Activated T-helper 1 cell treated with Interleukin-2 at 50 U/mL for 16 hours (primary cell): ENCODE measurements around the gene LDB2.

Experiments used
- DNase-seq: peaks from one replicate; pipeline ENCODE4 v3.0.0-alpha.2; 2020; ENCODE audit warnings: low read depth

Gene LDB2

DNA sequence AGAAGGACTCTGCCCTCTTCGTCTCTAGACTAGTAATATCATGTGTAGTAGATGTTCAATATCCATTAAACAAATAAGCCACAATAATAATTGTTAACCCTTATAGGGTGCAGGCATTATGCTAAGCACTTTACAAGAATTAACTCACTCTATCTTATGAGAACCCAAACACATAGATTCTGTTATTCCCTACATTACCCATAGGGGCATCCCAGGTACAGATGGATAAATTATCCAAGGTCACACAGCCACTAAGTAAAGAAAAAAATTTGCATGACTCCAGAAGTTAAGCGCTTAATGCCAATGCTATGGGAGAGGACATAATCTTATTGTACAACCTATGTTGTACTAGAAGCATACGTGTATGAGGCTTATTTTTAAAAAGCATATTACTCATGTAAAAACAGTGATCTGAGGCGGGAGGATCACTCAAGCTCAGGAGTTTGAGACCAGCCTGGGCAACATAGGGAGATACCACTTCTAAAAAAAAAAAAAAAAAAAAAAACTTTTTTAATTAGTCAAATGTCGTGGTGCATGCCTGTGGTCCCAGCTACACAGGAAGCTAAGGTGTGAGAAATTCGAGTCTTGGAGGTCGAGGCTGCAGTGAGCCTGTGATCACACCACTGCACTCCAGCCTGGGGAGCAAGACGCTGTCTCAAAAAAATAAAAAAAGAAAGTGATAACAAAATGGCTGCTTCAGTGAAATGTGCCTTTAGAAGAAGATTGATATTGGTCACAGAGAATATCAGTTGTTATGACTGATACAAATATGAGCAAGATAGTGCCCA lies 13.6 kb downstream of the LDB2 start:
- DNase-seq, result no peak

- DNase-seq, result no peak
Measured at GRCh38 chr4:16883806-16884205, 14.6 kb downstream of the LDB2 start.

GRCh38 chr4:16881151-16881884 lies 17.1 kb downstream of the LDB2 start:
- no peak for DNase-seq

DNA sequence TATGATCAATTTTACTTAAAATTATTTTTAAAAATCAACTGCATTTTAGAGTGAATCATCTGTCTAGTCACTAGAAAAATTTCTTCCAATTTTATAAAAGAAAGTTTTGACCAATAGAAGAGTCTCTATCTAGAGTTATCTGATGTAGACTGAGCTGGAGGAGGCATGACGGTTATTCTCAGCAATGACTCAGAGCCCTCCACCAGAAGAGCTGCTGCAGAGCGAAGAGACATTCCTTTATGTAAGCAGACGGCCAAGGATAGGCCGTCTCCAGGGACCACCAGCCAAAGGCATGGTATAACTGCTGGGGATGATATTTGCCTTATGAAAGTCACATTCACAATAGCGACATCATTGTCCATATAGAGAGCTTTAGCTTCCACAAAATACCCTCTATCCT lies 23.0 kb downstream of the LDB2 start:
- DNase-seq, result no peak

GRCh38 chr4:16869594-16870245 lies 28.7 kb downstream of the LDB2 start:
- DNase-seq, result no peak

DNA sequence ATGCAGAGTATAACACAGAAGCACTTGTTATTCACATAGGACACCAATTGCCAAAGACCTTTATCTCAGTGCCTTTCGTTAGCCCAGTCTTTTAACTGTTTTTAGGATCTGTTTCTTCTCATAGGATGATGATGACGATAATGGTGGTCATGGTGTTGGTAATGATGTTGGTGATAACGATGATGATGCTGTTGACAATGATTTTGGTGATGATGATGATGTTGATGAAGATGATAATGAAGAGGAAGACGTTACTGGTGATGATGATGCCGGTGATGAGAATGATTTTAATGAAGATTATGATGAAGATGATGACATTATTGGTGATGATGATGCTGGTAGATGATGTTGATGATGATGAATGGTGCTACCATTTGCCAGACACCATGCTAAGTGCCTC lies 29.8 kb downstream of the LDB2 start:
- DNase-seq, result no peak

DNA sequence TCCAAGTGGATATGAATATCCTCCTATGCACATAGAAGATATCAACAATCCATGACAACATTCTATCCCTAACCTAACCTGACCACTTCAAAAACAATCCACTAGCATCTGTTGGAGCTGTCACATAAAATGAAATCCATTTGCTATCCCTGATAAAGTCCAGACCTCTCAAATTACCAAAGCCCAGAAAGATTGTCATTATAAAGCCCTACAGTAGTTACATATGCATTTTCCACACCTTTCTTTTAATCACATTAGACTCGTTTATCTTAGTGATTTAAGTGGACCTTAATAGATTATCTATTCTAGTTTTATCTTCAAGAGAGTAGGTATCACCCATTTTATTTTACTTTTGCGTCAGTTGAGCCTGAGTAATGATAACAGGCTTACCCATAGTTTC lies 30.6 kb downstream of the LDB2 start:
- DNase-seq, result no peak

GRCh38 chr4:16866974-16867373 lies 31.5 kb downstream of the LDB2 start:
- DNase-seq, result no peak

GRCh38 chr4:16865897-16866283 lies 32.6 kb downstream of the LDB2 start:
- no peak for DNase-seq

- DNase-seq, result no peak
Measured at GRCh38 chr4:16865209-16865896, 33.1 kb downstream of the LDB2 start.

- no peak for DNase-seq
Measured at GRCh38 chr4:16864199-16864598, 34.2 kb downstream of the LDB2 start.

- no peak for DNase-seq
Measured at GRCh38 chr4:16862697-16863096, 35.7 kb downstream of the LDB2 start.

DNA sequence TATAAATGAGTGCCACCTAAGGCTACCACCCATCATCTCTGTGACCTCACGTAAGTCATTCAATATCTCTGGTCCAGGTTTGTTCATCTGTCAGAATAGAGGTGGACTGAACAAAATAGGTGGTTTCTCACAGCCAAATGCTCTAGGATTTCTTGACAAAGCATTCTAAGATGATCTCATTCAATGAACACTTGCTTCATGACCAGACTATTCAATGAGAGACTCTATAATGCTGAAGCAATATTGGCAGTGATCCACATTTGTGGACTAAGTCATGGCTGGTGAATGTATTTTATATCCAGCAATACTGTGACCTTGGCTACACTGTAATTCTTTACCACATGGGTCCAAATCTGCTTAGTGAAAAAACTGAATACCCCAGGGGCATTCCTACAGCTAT lies 37.9 kb downstream of the LDB2 start:
- no peak for DNase-seq

DNA sequence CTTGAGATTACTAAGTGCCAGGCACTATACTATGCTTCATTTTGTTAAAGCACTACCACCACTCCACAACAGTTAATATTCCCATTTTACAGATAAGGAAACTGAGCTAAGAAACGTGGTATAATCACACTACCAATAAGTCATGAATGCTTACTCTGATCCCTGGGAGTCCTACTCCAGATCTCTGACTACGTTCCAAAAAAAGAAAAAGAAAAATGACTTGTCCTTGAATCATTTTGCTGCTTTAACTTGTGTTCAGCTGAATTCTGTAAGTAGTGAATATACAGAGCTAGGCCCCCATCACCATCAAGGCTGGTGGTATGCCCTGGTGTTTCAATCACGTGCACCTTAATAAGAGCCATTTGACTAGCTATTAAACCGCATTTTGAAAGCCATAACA lies 39.4 kb downstream of the LDB2 start:
- no peak for DNase-seq

DNA sequence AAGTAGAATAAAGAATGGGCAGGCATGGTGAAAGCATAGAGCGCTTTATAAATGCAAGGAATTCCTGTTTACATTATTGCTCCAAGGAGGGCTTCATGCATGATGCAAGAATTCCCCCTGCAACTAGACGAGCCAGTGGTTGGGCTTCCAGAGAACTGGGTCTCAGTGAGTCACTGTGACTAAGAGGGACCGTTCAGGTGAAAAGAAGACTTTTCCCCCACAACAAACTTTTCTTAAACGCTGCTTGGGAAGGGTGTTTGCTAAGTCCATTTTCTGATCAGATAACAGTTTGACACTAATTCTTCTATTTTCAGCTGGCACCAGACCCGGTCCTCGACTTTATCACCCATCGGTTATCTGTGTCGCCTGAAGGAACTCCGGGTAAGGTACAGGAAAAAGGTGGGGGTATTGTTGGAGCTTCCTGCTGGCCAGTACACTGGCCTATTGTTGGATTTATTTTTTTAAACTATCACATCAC lies 40.1 kb downstream of the LDB2 start:
- no peak for DNase-seq

- DNase-seq, result no peak
Measured at GRCh38 chr4:16857425-16857824, 41.0 kb downstream of the LDB2 start.

DNA sequence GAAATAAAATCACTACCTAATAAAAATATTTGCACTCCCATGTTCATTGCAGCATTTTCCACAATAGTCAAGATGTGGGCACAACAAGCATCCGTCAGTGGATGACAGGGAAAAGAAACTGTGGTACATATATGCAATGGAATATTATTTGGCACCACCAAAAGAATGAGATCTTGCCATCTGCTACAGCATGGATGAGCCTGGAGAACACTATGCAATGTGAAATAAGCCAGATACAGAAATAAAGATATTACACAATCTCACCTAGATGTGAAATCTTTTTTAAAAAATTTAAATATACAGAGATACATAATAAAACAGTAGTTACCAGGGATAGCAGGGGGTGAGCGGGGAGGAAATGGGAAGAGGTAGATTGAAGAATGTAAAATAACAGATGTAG lies 44.8 kb downstream of the LDB2 start:
- DNase-seq, result no peak

- no peak for DNase-seq
Measured at GRCh38 chr4:16852644-16853043, 45.8 kb downstream of the LDB2 start.

- DNase-seq, result no peak
Measured at GRCh38 chr4:16852228-16852627, 46.2 kb downstream of the LDB2 start.

GRCh38 chr4:16846540-16847117 lies 51.8 kb downstream of the LDB2 start:
- DNase-seq, result no peak

GRCh38 chr4:16844816-16845586 lies 53.4 kb downstream of the LDB2 start:
- DNase-seq, result no peak
